GM23338 (cell line): ENCODE measurements around the gene RWDD2A. TPM values are rescaled to one million over a fixed set of nuclear protein-coding genes. Genes with fewer than 3 reads are reported as not detected.

Source experiments
- ATAC-seq: fragments of 200-7000 bp; cut with Tn5 transposase; 3 replicates; pipeline ENCODE4 v1.9.1; 2020
- DNase-seq: peaks from one replicate; pipeline ENCODE4 v3.0.0-alpha.2; 2015; ENCODE audit warnings: low spot score
- H2AFZ ChIP-seq: fragments of 200-600 bp; sonication (generic); 2 replicates; pipeline ENCODE4 v1.8.0; 2016; ENCODE audit warnings: antibody characterized with exemption, mild to moderate bottlenecking, moderate library complexity
- H3F3A ChIP-seq: fragments of 200-600 bp; sonication (generic); replicated peaks from 2 replicates; pipeline ENCODE4 v1.8.0; 2017; ENCODE audit warnings: antibody characterized with exemption, mixed run types, low read depth
- H3K27ac ChIP-seq: fragments of 200-600 bp; sonication (generic); 2 replicates; pipeline ENCODE4 v1.6.1; 2016; ENCODE audit warnings: low read depth
- H3K27me3 ChIP-seq: fragments of 200-600 bp; sonication (generic); 2 replicates; pipeline ENCODE4 v1.8.0; 2016; ENCODE audit warnings: mild to moderate bottlenecking, mixed run types, moderate library complexity; ENCODE audit not compliant: insufficient read depth
- H3K36me3 ChIP-seq: fragments of 200-600 bp; sonication (generic); 2 replicates; pipeline ENCODE4 v1.8.0; 2016; ENCODE audit warnings: mild to moderate bottlenecking; ENCODE audit not compliant: insufficient read depth
- H3K4me1 ChIP-seq: fragments of 200-600 bp; sonication (generic); 2 replicates; pipeline ENCODE4 v1.8.0; 2016; ENCODE audit warnings: mild to moderate bottlenecking, moderate library complexity; ENCODE audit not compliant: insufficient read depth
- H3K4me2 ChIP-seq: fragments of 200-600 bp; sonication (generic); 2 replicates; pipeline ENCODE4 v1.7.1; 2017; ENCODE audit warnings: mixed run types
- H3K4me3 ChIP-seq: fragments of 200-600 bp; sonication (generic); 2 replicates; pipeline ENCODE4 v1.6.1; 2016; ENCODE audit warnings: mixed run types
- H3K79me2 ChIP-seq: fragments of 200-600 bp; sonication (generic); replicated peaks from 2 replicates; pipeline ENCODE4 v1.8.0; 2017; ENCODE audit warnings: mild to moderate bottlenecking; ENCODE audit not compliant: insufficient read depth
- H3K9me2 ChIP-seq: fragments of 200-600 bp; sonication (generic); 2 replicates; pipeline ENCODE4 v1.8.0; 2017; ENCODE audit not compliant: insufficient read depth
- H4K20me1 ChIP-seq: fragments of 200-600 bp; sonication (generic); replicated peaks from 2 replicates; pipeline ENCODE4 v1.8.0; 2017; ENCODE audit warnings: mild to moderate bottlenecking; ENCODE audit not compliant: insufficient read depth
- H3K27ac Mint-ChIP-seq: 2 replicates; pipeline ENCODE4 v1.8.0; 2020; ENCODE audit warnings: inconsistent platforms, mild to moderate bottlenecking, moderate library complexity, mixed read lengths
- H3K27me3 Mint-ChIP-seq: 3 replicates; pipeline ENCODE4 v1.8.0; 2022; ENCODE audit warnings: low read depth, mild to moderate bottlenecking, moderate library complexity, mixed read lengths, inconsistent platforms; ENCODE audit not compliant: insufficient read depth, poor library complexity
- H3K36me3 Mint-ChIP-seq: 3 replicates; pipeline ENCODE4 v1.8.0; 2021; ENCODE audit warnings: low read depth, mild to moderate bottlenecking, inconsistent platforms, moderate library complexity, mixed read lengths
- H3K4me1 Mint-ChIP-seq: 3 replicates; pipeline ENCODE4 v1.8.0; 2020; ENCODE audit warnings: mild to moderate bottlenecking, inconsistent platforms, mixed read lengths
- H3K4me3 Mint-ChIP-seq: 3 replicates; pipeline ENCODE4 v1.8.0; 2021; ENCODE audit warnings: moderate library complexity, mild to moderate bottlenecking, inconsistent platforms, mixed read lengths
- H3K9me3 Mint-ChIP-seq: 3 replicates; pipeline ENCODE4 v1.8.0; 2020; ENCODE audit warnings: moderate library complexity, mild to moderate bottlenecking, inconsistent platforms, mixed read lengths
- CREB1 ChIP-seq: fragments of 250-450 bp; sonication (Bioruptor Pico); IDR thresholded peaks from 2 replicates; pipeline ENCODE4 v1.5.0; 2020; ENCODE audit warnings: low read depth, mild to moderate bottlenecking, moderate library complexity
- CTCF ChIP-seq, 2 experiments: fragments of 200-600 bp in 1 of 2; sonication (generic) in 1 of 2; conservative IDR thresholded peaks; 2 replicates each; pipeline versions ENCODE4 v1.5.1 to v1.6.1; 2016 to 2017; ENCODE audit warnings: antibody characterized with exemption in 2 of 2, low read depth in 2 of 2, mild to moderate bottlenecking in 2 of 2, moderate library complexity in 1 of 2
- ETS1 ChIP-seq: IDR thresholded peaks from 2 replicates; pipeline ENCODE4 v1.6.1; 2016; ENCODE audit warnings: antibody characterized with exemption
- EZH2 ChIP-seq: fragments of 200-600 bp; sonication (generic); IDR thresholded peaks from one replicate; pipeline ENCODE4 v1.8.0; 2017; ENCODE audit warnings: antibody characterized with exemption, mild to moderate bottlenecking, low read depth; ENCODE audit not compliant: unreplicated experiment
- EZH2phosphoT487 ChIP-seq: fragments of 200-600 bp; sonication (generic); IDR thresholded peaks from one replicate; pipeline ENCODE4 v1.8.1; 2018; ENCODE audit warnings: antibody characterized with exemption; ENCODE audit not compliant: unreplicated experiment
- JUNB ChIP-seq: IDR thresholded peaks from one replicate; pipeline ENCODE4 v1.6.1; 2016; ENCODE audit warnings: antibody characterized with exemption; ENCODE audit not compliant: unreplicated experiment
- POLR2AphosphoS5 ChIP-seq: IDR thresholded peaks from 2 replicates; pipeline ENCODE4 v1.6.1; 2016; ENCODE audit warnings: antibody characterized with exemption, low read depth
- REST ChIP-seq: IDR thresholded peaks from one replicate; pipeline ENCODE4 v1.6.1; 2018; ENCODE audit warnings: antibody characterized with exemption; ENCODE audit not compliant: unreplicated experiment
- STAT1 ChIP-seq: IDR thresholded peaks from one replicate; pipeline ENCODE4 v1.6.1; 2016; ENCODE audit warnings: antibody characterized with exemption; ENCODE audit not compliant: unreplicated experiment
- ZNF114 ChIP-seq: fragments of 250-450 bp; sonication (Bioruptor Pico); IDR thresholded peaks from 2 replicates; pipeline ENCODE4 v1.5.0; 2020; ENCODE audit warnings: mild to moderate bottlenecking, moderate library complexity
- ZNF331 ChIP-seq: fragments of 250-450 bp; sonication (Bioruptor Pico); IDR thresholded peaks from 2 replicates; pipeline ENCODE4 v1.5.0; 2020; ENCODE audit warnings: low read depth, mild to moderate bottlenecking, moderate library complexity
- polyA plus RNA-seq: library from polyadenylated mRNA; unstranded; fragments of >200 nt; fragmentation: Nextera tagmentation; extraction: Ambion mirVana; gene quantifications from 2 replicates; pipeline ENCODE4 v1.2.1, GENCODE V29; 2016
- total RNA-seq: library from RNA; depleted of rRNA; stranded (reverse); fragments of >200 nt; shearing (Covaris generic); gene quantifications from 2 replicates; pipeline ENCODE4 v1.2.3, GENCODE V29; 2014

RWDD2A gene
- total and polyA plus RNA-seq, 2 experiments from 2014 or later: 3.1 to 3.7 TPM

GRCh38 chr6:83183082-83183828, 9.9 kb upstream of the RWDD2A start:
- ATAC-seq (no peak), DNase-seq (no peak)
- peaks cover 10% of the 10 kb centered on the region; the same call in 2 of the 3 replicates for H3K4me1 Mint-ChIP-seq
- H3K9me3 Mint-ChIP-seq: no peaks in the 10 kb centered on the region
- Histone ChIP-seq H3K4me2 (no peak overlapping the region), H4K20me1 (peaks cover 16% of the 10 kb centered on the region), H3K9me2 (no peaks in the 10 kb centered on the region), H3K79me2 (peaks cover 8% of the 10 kb centered on the region; the same call in 1 of the 2 replicates), H3K36me3 (peaks cover 70% of the 10 kb centered on the region), H3K27ac (no peak overlapping the region), H3K4me1 (0 out of 2 replicates have a peak, but pooled peaks cover 7% of the 10 kb centered on the region), H2AFZ (no peak overlapping the region), H3F3A (no peaks in the 10 kb centered on the region), H3K4me3 (no peak overlapping the region), H3K27me3 (no peaks in the 10 kb centered on the region)
- TF ChIP-seq EZH2phosphoT487 (no peak), ZNF114 (CRISPR knock-in tag) (no peak), POLR2AphosphoS5 (no peak), ZNF331 (CRISPR knock-in tag) (no peak), REST (no peak), EZH2 (no peak), CREB1 (CRISPR knock-in tag) (no peak), CTCF (conservative IDR thresholded peaks at IDR 0.05; ENCODE audit: low read depth in 2 of 2) (no peak), STAT1 (no peak), JUNB (no peak), ETS1 (no peak)
- peaks cover 62% of the 10 kb centered on the region for H3K36me3 Mint-ChIP-seq
- H3K4me3 Mint-ChIP-seq: no peak overlapping the region
- no peak overlapping the region for H3K27ac Mint-ChIP-seq
- no peaks in the 10 kb centered on the region for H3K27me3 Mint-ChIP-seq
